CD14-positive monocyte (primary cell): ENCODE data around the gene TMEM132D. TPM values are rescaled to one million over a fixed set of nuclear protein-coding genes. Genes with fewer than 3 reads are reported as not detected.
"Not testable (repeated sequence)": the region's sequence is repeated elsewhere in the genome, so short reads cannot be mapped to it uniquely, and the experiment has no call there.

ENCODE experiments used
- DNase-seq, 3 donors: peaks; one replicate each; pipeline ENCODE4 v3.0.0-alpha.2; 2011 to 2022
- H2AFZ ChIP-seq: 2 replicates; pipeline ENCODE4 v1.6.0; 2012; ENCODE audit warnings: mild to moderate bottlenecking, low read depth, low read length, inconsistent platforms; ENCODE audit not compliant: insufficient read depth, poor library complexity, severe bottlenecking
- H3K27ac ChIP-seq, 2 donors: 1 replicate in 1 of 2; 2 replicates in 1 of 2; pipeline ENCODE4 v1.5.1; 2012 to 2013; ENCODE audit warnings: low read length in 2 of 2, control low read depth in 1 of 2, inconsistent platforms in 1 of 2, low read depth in 1 of 2, mild to moderate bottlenecking in 1 of 2
- H3K27me3 ChIP-seq, 2 donors: one replicate each; pipeline versions ENCODE4 v1.6.0 to v1.6.1; 2011 to 2013; ENCODE audit warnings: low read length in 2 of 2; ENCODE audit not compliant: control insufficient read depth in 2 of 2, insufficient read depth in 2 of 2
- H3K36me3 ChIP-seq, 2 donors: replicated peaks in 1 of 2; 1 replicate in 1 of 2; 2 replicates in 1 of 2; pipeline versions ENCODE4 v1.5.1 to v1.6.1; 2012 to 2013; ENCODE audit warnings: low read length in 2 of 2, control low read depth in 1 of 2, inconsistent platforms in 1 of 2, mild to moderate bottlenecking in 1 of 2; ENCODE audit not compliant: insufficient read depth in 2 of 2, control insufficient read depth in 1 of 2
- H3K4me1 ChIP-seq, 2 donors: 1 replicate in 1 of 2; 2 replicates in 1 of 2; pipeline versions ENCODE4 v1.5.1 to v1.6.1; 2012 to 2013; ENCODE audit warnings: low read length in 2 of 2, control low read depth in 1 of 2, inconsistent platforms in 1 of 2, mild to moderate bottlenecking in 1 of 2, moderate library complexity in 1 of 2; ENCODE audit not compliant: insufficient read depth in 2 of 2, control insufficient read depth in 1 of 2
- H3K4me2 ChIP-seq: replicated peaks from 2 replicates; pipeline ENCODE3; 2012; ENCODE audit warnings: low read length, moderate library complexity, mild to moderate bottlenecking; ENCODE audit not compliant: poor library complexity, severe bottlenecking; ENCODE audit errors: extremely low read depth
- H3K4me3 ChIP-seq, 3 experiments: fragments of 200-600 bp in 1 of 3; sonication (generic) in 1 of 3; replicated peaks in 1 of 3; 1 replicate in 2 of 3; 2 replicates in 1 of 3; pipeline ENCODE4 v1.5.1; 2011 to 2013; ENCODE audit warnings: low read length in 3 of 3, mild to moderate bottlenecking in 3 of 3, control low read depth in 2 of 3, low read depth in 2 of 3, inconsistent platforms in 1 of 3, moderate library complexity in 1 of 3
- H3K79me2 ChIP-seq: 2 replicates; pipeline ENCODE4 v1.6.0; 2012; ENCODE audit warnings: mild to moderate bottlenecking, control low read depth, inconsistent platforms, low read length, moderate library complexity; ENCODE audit not compliant: insufficient read depth
- H3K9ac ChIP-seq: 2 replicates; pipeline ENCODE4 v1.6.0; 2017; ENCODE audit warnings: low read length, mild to moderate bottlenecking; ENCODE audit not compliant: insufficient read depth, poor library complexity, severe bottlenecking
- H3K9me3 ChIP-seq, 2 donors: replicated peaks in 1 of 2; 1 replicate in 1 of 2; 2 replicates in 1 of 2; pipeline versions ENCODE4 v1.5.1 to v1.6.1; 2012 to 2013; ENCODE audit warnings: low read length in 2 of 2, control low read depth in 1 of 2; ENCODE audit not compliant: control insufficient read depth in 1 of 2, insufficient read depth in 1 of 2
- H4K20me1 ChIP-seq: 2 replicates; pipeline ENCODE4 v1.6.0; 2012; ENCODE audit warnings: mild to moderate bottlenecking, low read length, control low read depth, moderate library complexity; ENCODE audit not compliant: insufficient read depth
- H3K27ac Mint-ChIP-seq, 7 donors: one replicate each; pipeline ENCODE4 v1.8.0; 2020; ENCODE audit warnings: mild to moderate bottlenecking in 7 of 7, mixed read lengths in 7 of 7, moderate library complexity in 6 of 7, inconsistent platforms in 2 of 7
- H3K27me3 Mint-ChIP-seq, 3 donors: one replicate each; pipeline ENCODE4 v1.8.0; 2021 to 2022; ENCODE audit warnings: low read depth in 3 of 3, mild to moderate bottlenecking in 3 of 3, mixed read lengths in 3 of 3, moderate library complexity in 3 of 3, inconsistent platforms in 1 of 3
- H3K36me3 Mint-ChIP-seq, 2 donors: one replicate each; pipeline ENCODE4 v1.8.0; 2020; ENCODE audit warnings: mixed read lengths in 2 of 2, inconsistent platforms in 1 of 2, mild to moderate bottlenecking in 1 of 2
- H3K4me1 Mint-ChIP-seq: one replicate; pipeline ENCODE4 v1.8.0; 2020; ENCODE audit warnings: mild to moderate bottlenecking, mixed read lengths
- H3K4me3 Mint-ChIP-seq, 2 donors: one replicate each; pipeline ENCODE4 v1.8.0; 2020; ENCODE audit warnings: mild to moderate bottlenecking in 2 of 2, mixed read lengths in 2 of 2, moderate library complexity in 1 of 2
- H3K9me3 Mint-ChIP-seq, 7 donors: one replicate each; pipeline ENCODE4 v1.8.0; 2020 to 2022; ENCODE audit warnings: mixed read lengths in 7 of 7, mild to moderate bottlenecking in 6 of 7, moderate library complexity in 6 of 7, inconsistent platforms in 2 of 7
- CTCF ChIP-seq: fragments of 200-600 bp; IDR thresholded peaks from one replicate; pipeline ENCODE4 v1.8.0; 2022; ENCODE audit warnings: antibody characterized with exemption, mild to moderate bottlenecking
- WGBS: methylation state at CpG from one replicate; pipeline ENCODE4 v1.1.5; 2013; ENCODE audit warnings: missing lambda C conversion rate; ENCODE audit not compliant: insufficient coverage; 5-methylcytosine and 5-hydroxymethylcytosine counted together
- intact Hi-C, 2 donors: fragments of 100-400 bp; cut with micrococcal nuclease; formaldehyde crosslinking; loops; one replicate each; pipeline versions ENCODE4 v1.15.0 to v1.15.1; 2023
- polyA plus RNA-seq, 3 donors: library from polyadenylated mRNA; depleted of rRNA in 1 of 3; unstranded in 2 of 3; stranded (reverse) in 1 of 3; fragments of 300-500 nt in 2 of 3; fragments of >200 nt in 1 of 3; fragmentation: Illumina TruSeq in 2 of 3; gene quantifications; 1 replicate in 2 of 3; 2 replicates in 1 of 3; pipeline ENCODE4 v1.2.3, GENCODE V29; 2012 to 2021

Gene TMEM132D
- polyA plus RNA-seq, 3 donors, result 0.04 TPM; not detected in 2

- intact Hi-C loops, result no loop called here
- Mint-ChIP-seq H3K36me3 (no peaks in the 10 kb centered on the region), H3K27ac (no peak overlapping the region), H3K4me3 (no peak overlapping the region), H3K9me3 (peaks cover 0 to 12% (median 7%) of the 10 kb centered on the region in 7 donors), H3K4me1 (no peaks in the 10 kb centered on the region), H3K27me3 (peaks cover 0 to 2% (median 2%) of the 10 kb centered on the region in 3 donors)
- Histone ChIP-seq H3K9me3 (peaks cover 8 to 9% of the 10 kb centered on the region in 2 donors), H3K27ac (no peak overlapping the region), H3K36me3 (no peaks in the 10 kb centered on the region), H3K9ac (no peak overlapping the region), H3K4me2 (no peak overlapping the region), H3K79me2 (no peaks in the 10 kb centered on the region), H2AFZ (no peak overlapping the region), H3K27me3 (no peaks in the 10 kb centered on the region), H3K4me3 (no peak overlapping the region), H3K4me1 (no peaks in the 10 kb centered on the region), H4K20me1 (no peaks in the 10 kb centered on the region)
- peak; percentile 71 for TF ChIP-seq CTCF
- DNase-seq, result no peak
- no CpG with 5 or more reads among the region's 4 CpGs for WGBS
Measured at GRCh38 chr12:129193263-129193871, 710.5 kb downstream of the TMEM132D start.

- Histone ChIP-seq H3K4me3 (no peak overlapping the region), H3K4me1 (no peaks in the 10 kb centered on the region), H3K4me2 (no peak overlapping the region), H2AFZ (no peak overlapping the region), H3K27ac (no peak overlapping the region), H3K36me3 (no peaks in the 10 kb centered on the region), H3K9me3 (peaks cover 8 to 15% of the 10 kb centered on the region in 2 donors), H4K20me1 (no peaks in the 10 kb centered on the region), H3K79me2 (no peaks in the 10 kb centered on the region), H3K9ac (no peak overlapping the region), H3K27me3 (no peaks in the 10 kb centered on the region)
- Mint-ChIP-seq H3K9me3 (peaks cover 0 to 18% (median 8%) of the 10 kb centered on the region in 7 donors), H3K4me1 (no peaks in the 10 kb centered on the region), H3K36me3 (no peaks in the 10 kb centered on the region), H3K27ac (no peak overlapping the region), H3K4me3 (no peak overlapping the region), H3K27me3 (peaks cover 0 to 4% (median 2%) of the 10 kb centered on the region in 3 donors)
- no peak for TF ChIP-seq CTCF
- 57% methylated on average over 6 of the region's 7 CpGs for whole genome bisulfite sequencing
- intact Hi-C loops, result no loop called here
- DNase-seq, result no peak
Measured at GRCh38 chr12:129190827-129191226, 713.0 kb downstream of the TMEM132D start.

- H3K79me2 ChIP-seq, DNase-seq, H3K4me1 Mint-ChIP-seq, H3K36me3 Mint-ChIP-seq, H3K4me1 ChIP-seq, H3K9ac ChIP-seq, H3K27me3 ChIP-seq, H3K27me3 Mint-ChIP-seq, intact Hi-C loops, H3K4me3 Mint-ChIP-seq, H4K20me1 ChIP-seq, H3K4me2 ChIP-seq, H3K27ac Mint-ChIP-seq, H3K36me3 ChIP-seq, H2AFZ ChIP-seq, H3K4me3 ChIP-seq, H3K27ac ChIP-seq: not testable (repeated sequence)
- peaks cover 8 to 16% of the 10 kb centered on the region in 2 donors for H3K9me3 ChIP-seq
- 89% methylated on average over 4 of the region's 4 CpGs for WGBS
- peaks cover 0 to 15% (median 8%) of the 10 kb centered on the region in 7 donors for H3K9me3 Mint-ChIP-seq
Measured at GRCh38 chr12:129189879-129190278, 713.9 kb downstream of the TMEM132D start.
